ENCODE data around the gene MYNN.

- TF ChIP-seq CTCF (IDR thresholded peaks at IDR 0.05; ENCODE audit: extremely low read depth in 1 of 2, insufficient read depth in 1 of 2, low read depth in 1 of 2, low read length in 2 of 2) (no peak), MAX (IDR thresholded peaks at IDR 0.05; ENCODE audit: insufficient read depth, insufficient read length) (no peak), POLR2A (IDR thresholded peaks at IDR 0.05; ENCODE audit: low read depth, low read length) (no peak), POLR2AphosphoS5 (IDR thresholded peaks at IDR 0.05; ENCODE audit: insufficient read depth, low read depth, low read length) (no peak), EZH2 (IDR thresholded peaks at IDR 0.05; ENCODE audit: borderline replicate concordance, low read depth, low read length, severe bottlenecking) (no peak), FOS (IDR thresholded peaks at IDR 0.05; ENCODE audit: borderline replicate concordance, insufficient read depth, low read length) (no peak), GATA2 (IDR thresholded peaks at IDR 0.05; ENCODE audit: insufficient read depth, insufficient read length, low read depth, low read length) (no peak), JUN (IDR thresholded peaks at IDR 0.05; ENCODE audit: borderline replicate concordance, insufficient read depth, insufficient read length, low read depth) (no peak)
These were observed 8.8 kb upstream of the MYNN start for GRCh38 chr3:169764312-169764881.

Measured in endothelial cell of umbilical vein (primary cell).